NCI-H187 (cell line): Measurements from ENCODE around the gene SLBP.

Source experiments
- DNase-seq, 2 experiments: peaks; one replicate each; lab custom pipeline; 2025; lab: John Stamatoyannopoulos, UW

SLBP gene

DNA sequence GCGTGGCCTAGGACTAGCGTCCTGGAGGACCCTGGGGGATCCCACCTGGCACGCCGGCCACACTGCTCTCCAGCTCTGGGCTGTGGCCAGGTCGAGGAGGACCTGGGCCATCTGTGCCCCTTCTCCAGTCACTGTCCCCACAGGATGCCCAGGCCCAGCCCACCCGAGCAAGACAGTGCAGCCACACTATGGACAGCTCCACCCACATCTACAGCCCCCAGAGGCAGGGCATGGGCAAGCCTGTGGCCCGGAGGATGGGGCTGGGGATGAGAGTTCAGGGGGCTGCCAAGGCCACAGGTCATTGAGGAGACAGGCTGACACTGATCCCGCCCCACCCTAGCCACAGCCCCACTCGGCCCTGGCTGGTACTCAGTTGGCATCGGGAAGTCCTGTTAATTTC lies 58.3 kb downstream of the SLBP start:
- DNase-seq, result no peak

DNA sequence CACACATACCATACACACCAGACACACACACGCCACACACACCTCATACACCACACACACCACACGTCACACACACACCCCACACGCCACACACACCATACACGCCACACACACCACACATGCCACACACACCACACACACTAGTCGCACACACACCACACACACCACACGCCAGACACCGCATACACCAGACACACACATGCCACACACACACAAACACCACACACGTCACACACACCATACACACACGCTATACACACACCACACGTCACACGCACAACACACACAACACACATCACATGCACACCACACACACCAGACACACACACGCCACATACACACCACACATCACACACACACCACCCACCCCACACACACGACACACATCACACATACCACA lies 60.0 kb downstream of the SLBP start:
- DNase-seq, result no peak

DNA sequence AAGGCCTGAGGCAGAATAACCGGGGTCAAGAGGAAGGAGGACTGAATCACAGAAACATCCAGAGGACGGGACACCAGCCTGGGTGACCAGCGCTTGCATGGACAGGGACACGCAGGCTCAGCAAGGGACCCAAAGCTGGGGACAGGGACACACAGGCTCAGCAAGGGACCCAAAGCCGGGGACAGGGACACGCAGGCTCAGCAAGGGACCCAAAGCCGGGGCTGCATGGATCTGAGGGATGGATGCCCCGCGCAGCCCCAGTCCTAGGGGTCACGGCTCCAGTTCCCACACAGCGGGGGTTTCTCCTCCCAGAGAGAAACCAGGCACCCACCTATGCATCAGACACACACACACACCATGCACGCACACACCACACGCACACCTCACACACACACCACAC lies 60.5 kb downstream of the SLBP start:
- no peak for DNase-seq

DNA sequence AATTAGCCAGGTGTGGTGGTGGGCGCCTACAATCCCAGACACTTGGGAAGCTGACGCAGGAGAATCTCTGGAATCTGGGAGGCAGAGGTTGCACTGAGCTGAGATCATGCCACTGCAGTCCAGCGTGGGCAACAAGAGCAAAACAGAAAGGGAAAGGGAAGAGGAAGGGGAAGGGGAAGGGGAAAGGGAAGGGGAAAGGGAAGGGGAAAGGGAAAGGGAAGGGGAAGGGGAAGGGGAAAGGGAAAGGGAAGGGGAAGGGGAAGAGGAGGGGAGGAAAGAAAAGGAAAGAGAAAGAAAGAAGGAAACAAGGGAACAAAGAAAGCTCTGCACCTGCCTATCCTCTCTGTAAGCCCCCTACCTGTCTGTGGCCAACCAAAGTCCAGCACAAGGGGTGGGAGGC lies 63.2 kb downstream of the SLBP start:
- no peak for DNase-seq

DNA sequence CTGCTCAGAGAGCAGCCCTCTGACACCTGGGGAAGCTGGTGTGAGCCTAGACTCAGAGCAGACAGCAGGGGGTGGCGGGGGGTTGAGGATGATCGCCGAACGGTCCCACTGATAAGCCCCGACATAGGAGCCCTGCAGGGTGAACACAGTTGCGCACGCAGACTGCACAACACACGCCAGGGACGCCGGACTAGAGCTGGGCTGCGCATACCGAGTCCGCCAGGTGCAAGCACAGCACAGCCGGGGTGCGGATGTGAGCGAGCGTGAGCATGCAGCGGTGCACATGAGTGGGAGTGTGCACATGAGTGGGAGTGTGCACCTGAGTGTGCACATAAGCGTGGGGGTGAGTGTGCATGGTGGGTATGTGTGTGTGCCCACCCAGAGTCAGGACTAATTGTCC lies 64.7 kb downstream of the SLBP start:
- DNase-seq, result no peak

DNA sequence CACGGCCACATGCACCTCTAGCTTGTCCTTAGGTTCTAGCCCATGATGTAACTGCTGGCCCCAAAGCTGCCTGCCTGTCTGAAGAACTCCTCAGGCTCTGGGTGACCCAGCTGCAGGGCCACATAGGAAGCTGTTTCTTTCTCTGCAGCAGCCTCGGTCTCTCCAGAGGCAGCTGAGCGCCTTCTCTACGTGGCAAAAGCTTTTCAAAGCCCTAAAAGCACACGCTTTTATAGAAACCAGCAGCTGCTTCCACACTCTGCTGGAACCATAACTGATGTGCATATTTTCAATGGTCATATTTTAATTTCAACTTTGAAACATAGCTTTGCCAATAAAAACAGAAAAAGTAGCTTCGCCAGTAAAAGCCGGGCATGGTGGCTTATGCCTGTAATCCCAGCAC lies 65.4 kb downstream of the SLBP start:
- DNase-seq, result no peak

DNA sequence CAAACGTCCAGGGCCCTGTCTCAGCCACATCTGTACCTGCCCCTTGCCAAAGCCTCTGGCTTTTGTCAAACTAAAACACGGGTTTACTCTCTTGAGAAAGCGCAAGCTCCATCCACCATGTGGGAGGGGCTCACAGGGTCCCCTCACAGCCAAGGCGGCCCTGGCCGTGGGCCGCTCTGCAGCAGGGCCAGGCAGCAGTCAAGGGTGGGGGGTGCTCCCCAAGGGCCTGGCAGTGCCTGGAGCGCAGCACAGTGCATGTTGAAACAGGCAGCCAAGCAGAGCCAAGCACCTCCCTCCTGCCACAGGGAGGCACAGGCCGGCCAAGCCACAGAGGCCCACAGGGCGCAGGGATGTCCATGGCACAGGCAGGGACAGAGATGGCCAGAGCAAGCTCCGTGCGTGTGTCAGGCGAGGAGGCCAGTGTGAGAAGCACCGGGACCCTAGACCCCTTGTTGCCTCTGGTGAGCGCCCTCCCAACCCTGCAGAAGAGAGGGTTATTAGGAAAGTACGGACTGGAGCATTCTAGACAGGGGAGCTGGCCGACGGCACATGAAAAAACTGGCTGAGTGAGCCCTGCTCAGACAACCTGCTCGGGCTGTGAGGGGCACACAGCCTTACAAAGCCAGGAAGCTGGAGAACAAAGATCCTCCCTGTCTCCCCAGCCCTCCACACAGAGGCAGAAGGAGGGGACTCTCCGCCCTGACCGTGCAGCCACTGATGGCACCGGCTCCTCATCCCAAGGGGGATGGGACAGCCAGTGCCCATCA lies 67.0 kb downstream of the SLBP start:
- no peak for DNase-seq

DNA sequence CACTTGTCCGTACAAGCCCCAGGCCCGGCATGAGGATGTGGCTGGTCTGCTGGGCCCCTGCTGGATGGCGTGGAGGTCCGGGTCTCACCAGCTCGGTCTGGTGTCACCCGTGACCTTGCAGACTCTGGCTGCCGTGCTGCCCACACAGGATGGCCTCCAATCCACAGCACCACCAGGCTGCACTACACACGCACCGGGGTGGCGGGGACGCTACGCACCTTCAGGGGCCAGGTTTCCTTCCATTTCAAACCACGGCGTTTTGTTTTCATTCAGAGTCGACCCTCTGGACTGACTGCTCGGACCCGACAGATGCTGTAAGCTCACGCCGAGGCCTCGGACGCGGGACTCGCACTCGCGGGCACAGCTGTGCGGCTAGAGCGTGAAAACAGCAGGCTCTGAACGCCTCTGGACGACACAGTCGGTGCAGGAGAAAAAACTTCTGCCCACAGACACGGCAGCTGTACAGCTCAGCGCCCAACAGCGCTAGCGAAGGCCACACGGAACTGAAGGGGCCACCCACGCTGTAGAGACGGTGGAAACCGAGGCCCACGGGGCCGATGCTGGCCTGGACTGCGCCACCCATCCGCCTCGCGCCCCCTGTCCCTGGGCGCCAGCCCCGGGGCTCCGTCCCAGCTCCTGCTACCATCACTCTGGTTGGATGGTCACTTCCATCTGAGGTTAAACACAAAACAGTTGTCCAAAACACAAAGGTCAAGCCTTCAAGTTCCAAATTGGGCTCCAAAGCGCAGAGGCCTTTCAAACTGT lies 68.0 kb downstream of the SLBP start:
- DNase-seq, result no peak
